IPS DF 4.7 (cell line): ENCODE measurements around the gene ILK.

Experiments used
- DNase-seq: peaks from one replicate; pipeline ENCODE4 v3.0.0-alpha.2; 2013; ENCODE audit warnings: low spot score; ENCODE audit errors: extremely low read depth

ILK gene

DNA sequence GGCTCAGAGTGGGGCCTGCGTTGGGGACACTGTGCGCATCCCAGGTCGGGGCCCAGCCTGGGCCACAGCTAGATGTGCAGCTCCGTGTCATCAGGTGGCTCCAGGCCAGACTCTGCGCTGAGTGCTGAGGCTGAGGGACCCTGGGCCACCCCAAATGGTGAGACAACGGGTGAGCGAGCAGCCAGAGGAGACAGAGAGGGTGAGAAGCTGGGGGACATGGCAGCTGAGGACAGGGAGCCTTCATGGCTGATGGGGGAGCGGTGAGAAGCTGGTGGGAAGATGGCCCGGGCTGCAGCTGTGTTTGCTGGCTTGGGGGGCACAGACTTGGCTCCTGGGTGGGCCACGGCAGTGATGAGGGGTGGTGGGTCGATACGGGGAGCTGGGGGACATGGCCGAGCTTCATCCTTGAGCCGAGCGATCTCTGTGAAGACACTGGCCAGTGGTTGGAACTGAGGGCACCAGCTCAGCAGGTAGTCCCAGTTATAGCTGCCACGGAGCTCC lies 18.2 kb downstream of the ILK start:
- DNase-seq, result no peak

- no peak for DNase-seq
These were observed 18.9 kb downstream of the ILK start for GRCh38 chr11:6622261-6623171.

DNA sequence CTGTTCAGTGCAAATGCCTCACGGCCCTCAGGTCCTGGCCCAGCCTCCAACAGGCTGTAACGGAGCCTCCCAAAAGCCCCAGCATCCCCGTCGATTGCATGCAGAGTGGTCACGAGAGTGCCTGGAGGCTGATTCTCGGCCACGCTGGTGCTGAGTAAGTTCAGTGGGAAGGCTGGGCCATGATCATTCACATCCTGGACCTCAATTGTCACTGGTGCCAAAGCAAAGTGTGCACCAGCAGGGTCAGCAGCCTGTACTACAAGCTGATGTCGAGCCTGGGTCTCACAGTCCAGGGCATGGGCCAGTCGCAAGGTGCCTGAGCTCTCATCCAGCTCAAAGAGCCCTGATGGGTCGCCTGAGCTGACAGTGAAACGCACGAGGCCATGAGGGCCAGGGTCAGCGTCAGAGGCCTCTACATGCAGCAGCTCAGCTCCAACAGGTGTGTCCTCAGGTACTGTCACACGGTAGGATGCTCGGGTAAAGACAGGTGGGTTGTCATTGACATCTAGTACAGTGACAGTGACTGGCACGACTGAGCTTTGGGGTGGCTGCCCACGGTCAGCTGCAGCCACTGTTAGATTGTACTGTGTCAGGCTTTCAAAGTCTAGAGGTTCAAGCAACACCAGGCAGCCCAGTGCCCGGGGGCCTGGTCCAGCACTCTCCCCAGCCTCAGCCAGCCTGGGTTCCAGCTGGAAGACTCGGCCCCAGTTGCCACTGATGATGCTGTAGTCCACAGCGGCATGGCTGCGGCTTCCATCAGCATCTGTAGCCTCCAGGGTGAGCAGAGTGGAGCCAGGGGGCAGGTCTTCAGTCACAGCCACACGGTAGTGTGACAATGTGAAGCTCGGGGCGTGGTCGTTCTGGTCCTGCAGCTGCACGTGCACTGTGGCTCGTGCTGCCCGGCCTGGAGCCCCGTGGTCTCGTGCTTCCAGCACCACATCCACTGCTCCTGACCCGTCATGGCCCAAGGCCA lies 20.1 kb downstream of the ILK start:
- DNase-seq, result no peak

DNA sequence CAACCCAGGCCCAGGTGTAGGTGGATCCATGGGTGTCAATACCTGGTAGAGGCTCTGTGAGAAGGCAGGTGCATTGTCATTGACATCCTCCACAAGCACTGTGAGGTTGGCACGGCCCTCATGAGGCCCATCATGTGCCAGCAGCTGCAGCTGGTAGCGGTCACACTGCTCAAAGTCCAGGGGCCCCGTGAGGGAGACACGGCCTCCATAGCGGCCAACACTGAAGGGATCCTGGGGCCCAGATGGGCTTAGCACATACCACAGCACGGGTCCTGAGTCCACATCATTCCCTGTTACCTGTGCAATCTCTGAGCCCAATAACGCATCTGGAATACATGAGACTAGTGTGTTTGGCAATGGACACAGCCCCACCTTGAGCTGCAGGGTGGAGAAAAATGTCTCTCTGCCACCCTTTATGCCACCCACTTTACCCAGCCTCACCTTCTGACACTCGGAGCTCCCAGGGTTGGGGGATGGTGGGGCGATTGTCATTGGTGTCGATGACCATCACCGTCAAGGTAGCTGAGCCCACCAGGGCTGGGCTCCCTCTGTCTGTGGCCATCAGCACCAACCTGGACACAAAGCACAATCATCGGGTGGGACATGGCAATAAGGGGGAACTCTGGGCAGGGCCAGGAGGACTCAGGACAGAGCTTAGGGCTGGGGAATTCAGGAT lies 21.7 kb downstream of the ILK start:
- no peak for DNase-seq

GRCh38 chr11:6625832-6626420 lies 22.4 kb downstream of the ILK start:
- DNase-seq, result no peak

DNA sequence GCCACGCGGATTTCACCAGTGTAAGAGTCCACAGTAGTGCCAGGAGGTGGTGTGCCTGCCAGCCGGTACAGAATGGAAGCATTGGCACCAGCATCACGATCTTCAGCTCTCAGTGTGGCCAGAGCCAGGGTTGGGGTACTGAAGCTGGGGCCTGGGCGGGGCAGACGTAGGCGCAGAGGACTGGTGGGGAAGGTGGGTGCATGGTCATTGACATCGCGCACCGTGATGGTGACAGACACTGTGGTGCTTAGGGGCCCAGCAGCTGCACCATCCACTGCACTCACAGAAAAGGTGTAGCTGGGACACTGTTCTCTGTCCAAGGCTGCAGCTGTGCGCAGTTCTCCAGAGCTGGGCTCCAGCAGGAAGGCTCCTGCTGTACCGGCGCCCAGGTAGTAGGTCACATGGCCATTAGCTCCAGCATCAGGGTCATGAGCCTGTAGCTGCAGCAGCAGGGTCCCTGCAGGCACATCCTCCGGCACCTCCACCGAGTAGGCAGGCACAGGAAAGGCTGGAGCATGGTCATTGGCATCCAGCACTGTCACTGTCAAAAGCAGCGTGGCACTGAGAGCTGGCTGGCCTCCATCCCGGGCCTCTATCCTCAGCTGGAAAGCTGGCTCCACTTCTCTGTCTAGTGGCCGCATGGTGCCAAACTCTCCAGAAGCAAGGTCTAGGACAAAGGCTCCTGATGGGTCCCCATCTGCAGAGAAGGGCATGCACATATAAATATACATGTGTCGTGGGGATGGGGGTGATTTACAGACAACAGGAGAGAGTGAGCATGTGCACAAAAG lies 23.6 kb downstream of the ILK start:
- no peak for DNase-seq

- DNase-seq, result no peak
These were observed 24.2 kb downstream of the ILK start for GRCh38 chr11:6627762-6628241.

DNA sequence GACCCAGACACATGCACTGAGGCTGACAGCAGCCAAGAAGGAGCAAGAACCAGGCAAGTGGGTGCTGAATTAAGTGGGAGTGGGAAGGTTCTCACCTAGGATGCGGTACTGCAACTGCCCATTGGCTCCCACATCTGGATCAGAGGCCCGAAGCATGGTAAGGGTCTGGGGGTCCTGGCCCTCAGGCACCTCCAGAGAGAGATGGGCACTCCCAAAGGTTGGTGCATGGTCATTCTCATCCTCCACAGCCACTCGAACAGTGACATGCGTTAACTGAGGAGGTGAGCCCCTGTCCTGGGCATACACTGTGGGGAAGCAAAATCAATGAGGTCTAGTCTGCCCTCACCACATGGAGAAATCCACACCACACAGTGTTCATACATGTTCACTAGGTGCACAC lies 25.0 kb downstream of the ILK start:
- no peak for DNase-seq

DNA sequence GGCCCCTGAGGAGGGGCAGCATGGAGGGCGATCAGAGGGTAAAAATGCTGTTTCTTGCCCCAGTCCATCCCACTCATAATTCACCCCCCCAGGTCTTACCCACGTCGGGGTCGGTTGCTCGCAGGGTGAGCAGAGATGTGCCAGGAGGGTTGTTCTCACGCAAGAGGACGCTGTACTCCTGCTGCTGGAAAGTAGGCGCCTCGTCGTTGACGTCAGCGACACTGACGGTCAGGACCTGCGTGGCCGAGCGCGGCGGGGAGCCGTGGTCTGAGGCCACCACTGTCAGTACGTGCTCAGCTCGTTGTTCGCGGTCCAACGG lies 26.0 kb downstream of the ILK start:
- DNase-seq, result no peak

DNA sequence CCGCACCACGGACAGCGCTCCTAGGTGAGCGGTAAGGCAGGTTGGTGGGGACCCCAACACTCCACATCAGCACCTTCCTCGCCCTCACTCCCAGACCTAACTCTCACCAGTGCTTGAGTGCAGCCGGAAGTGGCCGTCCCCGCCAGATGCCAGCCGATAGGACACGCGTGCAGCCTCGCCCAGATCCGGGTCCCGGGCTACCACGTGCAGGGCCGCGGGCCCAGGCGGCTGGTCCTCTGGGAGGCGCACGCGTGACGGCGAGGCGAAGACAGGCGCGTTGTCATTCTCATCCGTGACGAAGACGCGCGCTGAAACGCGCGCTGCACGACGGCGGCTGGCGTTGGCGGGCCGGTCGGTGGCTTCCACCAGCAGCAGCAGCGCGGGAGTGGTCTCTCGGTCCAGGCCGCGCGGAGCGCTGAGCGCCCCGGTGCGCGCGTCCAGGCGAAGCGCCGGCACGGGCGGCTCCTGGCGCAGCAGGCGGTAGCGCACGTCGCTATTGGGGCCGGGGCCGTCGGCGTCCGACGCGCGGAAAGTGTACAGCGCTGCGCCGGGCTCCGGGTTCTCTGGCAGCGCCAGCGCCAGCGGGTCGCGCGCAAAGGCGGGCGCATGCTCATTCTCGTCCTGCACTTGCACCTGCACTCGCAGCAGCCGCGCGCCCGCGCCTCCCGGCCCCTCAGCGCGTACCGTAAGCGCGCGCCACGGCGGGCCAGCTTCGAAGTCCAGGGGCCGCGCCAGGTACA lies 26.5 kb downstream of the ILK start:
- no peak for DNase-seq

- DNase-seq, result no peak
These were observed 27.2 kb downstream of the ILK start for GRCh38 chr11:6630632-6631291.

DNA sequence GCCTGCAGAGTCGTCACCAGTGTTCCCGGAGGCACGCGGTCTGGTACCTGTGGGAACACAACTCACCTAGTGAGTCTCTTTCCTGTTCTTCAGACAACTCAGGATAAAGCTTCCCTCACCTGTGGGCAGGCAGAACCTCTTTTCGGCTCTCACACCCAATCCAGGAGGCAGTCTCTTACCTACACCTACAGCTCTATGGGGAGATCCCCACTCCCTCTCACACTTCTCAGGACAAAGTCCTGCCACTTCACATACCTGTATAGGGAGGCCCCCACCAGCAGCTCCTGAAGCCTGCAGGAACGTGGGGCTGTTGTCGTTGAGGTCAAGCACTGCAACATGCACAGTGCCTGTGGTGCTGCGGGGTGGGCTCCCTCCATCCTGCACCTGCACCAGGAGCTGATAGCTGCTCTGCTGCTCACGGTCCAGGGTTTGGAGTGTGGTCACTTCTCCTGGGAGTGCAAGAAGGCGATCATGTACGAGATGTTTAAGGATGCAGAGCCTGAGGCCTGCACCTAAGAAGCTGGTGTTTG lies 27.9 kb downstream of the ILK start:
- no peak for DNase-seq

DNA sequence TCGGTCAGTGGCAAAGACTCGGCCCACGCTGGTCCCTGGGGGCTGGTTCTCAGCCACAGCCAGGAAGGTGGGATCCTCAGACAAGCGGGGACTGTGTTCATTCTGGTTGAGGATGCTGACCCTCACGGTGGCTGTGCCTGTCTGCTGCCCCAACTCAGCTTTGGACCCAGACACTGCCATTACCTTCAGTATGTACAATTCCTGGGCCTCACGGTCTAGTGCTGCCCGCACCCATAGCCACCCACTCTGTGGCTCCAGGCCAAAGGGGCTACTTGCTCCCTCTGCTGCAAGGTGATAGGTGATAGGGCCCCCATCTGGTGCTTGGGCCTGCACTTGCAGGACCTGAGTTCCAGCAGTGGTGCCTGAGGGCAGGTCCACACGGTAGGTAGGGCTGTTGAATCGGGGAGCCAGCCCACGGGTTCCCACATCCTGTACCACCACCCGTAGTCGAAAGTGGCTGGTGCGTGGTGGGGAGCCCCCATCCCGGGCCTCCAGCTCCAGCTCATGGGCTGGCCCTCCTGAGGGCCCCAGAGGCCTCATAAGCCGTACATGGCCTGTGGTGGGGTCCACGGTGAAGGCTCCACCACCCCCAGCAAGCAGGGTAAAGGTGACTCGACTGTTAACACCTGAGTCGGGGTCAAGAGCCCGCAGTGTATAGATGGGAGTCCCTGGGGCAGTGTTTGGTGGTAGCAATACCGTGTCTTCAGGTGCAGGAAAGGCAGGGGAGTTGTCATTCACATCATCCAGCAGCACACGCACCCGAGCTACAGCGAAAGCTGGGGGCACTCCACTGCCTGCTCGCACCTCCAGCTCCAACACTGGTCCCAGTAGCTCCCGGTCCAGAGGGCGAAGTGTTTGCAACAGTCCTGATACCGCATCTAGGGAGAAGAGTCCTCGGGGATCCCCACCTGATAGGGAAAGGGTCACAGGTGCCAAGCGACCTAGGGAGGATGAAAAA lies 28.8 kb downstream of the ILK start:
- no peak for DNase-seq

DNA sequence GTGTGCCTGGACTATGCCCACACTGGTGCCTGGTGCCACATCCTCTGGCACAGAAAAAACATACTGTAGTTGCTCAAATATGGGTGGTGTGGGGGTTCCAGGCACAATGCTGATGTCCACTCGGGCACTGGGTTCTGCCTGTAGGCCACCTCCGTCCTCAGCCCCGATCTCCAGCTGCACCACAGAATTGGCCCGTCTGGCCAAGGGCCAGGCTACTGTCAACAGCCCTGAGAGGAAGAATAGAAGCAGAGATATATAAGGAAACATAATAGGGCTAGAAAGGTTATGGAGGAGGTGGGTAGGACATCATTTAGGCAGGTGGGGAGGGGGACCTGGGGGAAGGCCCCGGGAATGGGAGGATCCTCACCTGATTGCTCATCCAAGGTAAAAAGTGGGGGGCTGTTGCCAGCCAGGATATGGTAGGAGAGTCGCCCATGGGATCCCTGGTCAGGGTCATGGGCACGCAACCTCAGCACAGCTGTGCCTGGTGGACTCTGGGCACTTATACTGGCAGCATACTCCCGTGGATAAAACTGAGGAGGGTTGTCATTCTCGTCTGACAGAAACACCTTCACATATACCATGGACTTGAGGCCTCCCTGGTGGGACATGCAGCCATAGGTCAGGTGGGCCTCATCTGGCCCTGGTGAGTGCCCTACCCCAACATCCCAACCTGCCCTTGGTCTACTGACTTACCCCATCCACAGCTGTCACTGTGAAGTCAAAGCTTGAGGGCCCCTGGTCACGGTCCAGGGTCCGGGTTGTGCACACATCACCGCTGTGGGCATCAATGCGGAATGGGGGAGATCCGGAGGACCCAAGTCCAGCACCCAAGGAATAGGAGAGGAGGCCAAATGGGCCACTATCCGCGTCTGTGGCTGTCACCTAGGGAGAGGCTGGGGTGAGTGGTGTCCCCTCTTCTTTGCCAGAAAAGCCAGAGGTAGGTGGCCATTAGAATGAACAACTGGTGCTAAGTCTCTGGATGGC lies 30.1 kb downstream of the ILK start:
- no peak for DNase-seq

DNA sequence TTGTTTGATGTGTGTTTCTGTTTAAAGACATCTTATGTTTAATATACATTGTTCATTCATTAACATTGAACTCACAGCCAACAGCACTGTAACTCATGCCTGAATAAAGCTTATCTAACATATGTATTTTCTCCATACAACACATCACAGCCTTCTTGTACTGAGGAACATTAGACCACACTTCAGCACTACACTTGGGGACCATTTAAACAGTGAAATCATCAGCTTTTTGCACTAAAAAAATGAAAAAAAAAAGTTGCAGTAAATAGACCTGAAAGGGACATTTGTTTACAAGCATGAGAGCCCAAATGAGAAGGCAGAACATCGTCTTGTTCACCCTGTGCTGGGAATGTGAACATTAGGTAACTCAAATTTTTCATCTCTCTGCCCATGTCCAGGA lies 31.0 kb downstream of the ILK start:
- DNase-seq, result no peak
